Fibroblast of lung (primary cell): Measurements from ENCODE around the gene FLT3. TPM values are rescaled to one million over a fixed set of nuclear protein-coding genes. Genes with fewer than 3 reads are reported as not detected.

Source experiments
- DNase-seq, 2 donors: peaks; one replicate each; pipeline versions ENCODE4 v3.0.0 to v3.0.0-alpha.2; 2010; ENCODE audit warnings: low read depth in 2 of 2
- H2AFZ ChIP-seq: 2 replicates; pipeline ENCODE4 v1.5.1; 2012; ENCODE audit warnings: low read length, control low read depth, inconsistent platforms
- H3K27ac ChIP-seq: 2 replicates; pipeline ENCODE4 v1.5.1; 2011; ENCODE audit warnings: low read length, control low read depth; ENCODE audit not compliant: insufficient read depth
- H3K27me3 ChIP-seq: 2 replicates; pipeline ENCODE4 v1.5.1; 2011; ENCODE audit warnings: mild to moderate bottlenecking, low read length; ENCODE audit not compliant: control insufficient read depth, insufficient read depth
- H3K36me3 ChIP-seq: 2 replicates; pipeline ENCODE4 v1.5.1; 2011; ENCODE audit warnings: low read length; ENCODE audit not compliant: control insufficient read depth, insufficient read depth
- H3K4me1 ChIP-seq: 2 replicates; pipeline ENCODE4 v1.5.1; 2011; ENCODE audit warnings: low read length; ENCODE audit not compliant: control insufficient read depth, insufficient read depth; ENCODE audit errors: extremely low read depth
- H3K4me2 ChIP-seq: 2 replicates; pipeline ENCODE4 v1.5.1; 2011; ENCODE audit warnings: low read length, control low read depth; ENCODE audit not compliant: insufficient read depth; ENCODE audit errors: extremely low read depth
- H3K4me3 ChIP-seq, 4 experiments: fragments of 200-600 bp in 1 of 4; sonication (generic) in 1 of 4; replicated peaks in 1 of 4; 2 replicates each; pipeline ENCODE4 v1.5.1; 2011 to 2016; ENCODE audit warnings: low read length in 4 of 4, low read depth in 3 of 4, mild to moderate bottlenecking in 3 of 4, control low read depth in 2 of 4, inconsistent platforms in 1 of 4, mixed read lengths in 1 of 4; ENCODE audit not compliant: insufficient read depth in 1 of 4; ENCODE audit errors: control extremely low read depth in 1 of 4
- H3K79me2 ChIP-seq: 2 replicates; pipeline ENCODE4 v1.5.1; 2012; ENCODE audit warnings: mild to moderate bottlenecking, low read length, inconsistent platforms; ENCODE audit not compliant: control insufficient read depth, insufficient read depth
- H3K9ac ChIP-seq: 2 replicates; pipeline ENCODE4 v1.5.1; 2011; ENCODE audit warnings: mild to moderate bottlenecking, low read length, control low read depth; ENCODE audit not compliant: insufficient read depth
- H3K9me3 ChIP-seq: 2 replicates; pipeline ENCODE4 v1.5.1; 2012; ENCODE audit warnings: low read depth, low read length; ENCODE audit not compliant: control insufficient read depth, insufficient read depth
- H4K20me1 ChIP-seq: 2 replicates; pipeline ENCODE4 v1.5.1; 2011; ENCODE audit warnings: low read length; ENCODE audit not compliant: control insufficient read depth, insufficient read depth; ENCODE audit errors: extremely low read depth
- CTCF ChIP-seq, 2 donors: IDR thresholded peaks in 1 of 2; conservative IDR thresholded peaks in 1 of 2; 1 replicate in 1 of 2; 2 replicates in 1 of 2; pipeline ENCODE4 v1.5.1; 2011 to 2012; ENCODE audit warnings: low read length in 2 of 2, control low read depth in 1 of 2, inconsistent platforms in 1 of 2, low read depth in 1 of 2, mild to moderate bottlenecking in 1 of 2
- EZH2 ChIP-seq: IDR thresholded peaks from 2 replicates; pipeline ENCODE4 v1.5.1; 2012; ENCODE audit warnings: low read length, control low read depth, mild to moderate bottlenecking; ENCODE audit errors: missing control alignments
- polyA plus RNA-seq, 2 donors: library from polyadenylated mRNA; depleted of rRNA in 1 of 2; stranded (reverse) in 1 of 2; unstranded in 1 of 2; fragments of >200 nt; gene quantifications; 2 replicates each; pipeline ENCODE4 v1.2.1, GENCODE V29; 2011 to 2012; ENCODE audit warnings: missing spikeins in 1 of 2
- total RNA-seq: library from RNA; depleted of rRNA; stranded (reverse); fragments of >200 nt; gene quantifications from 2 replicates; pipeline ENCODE4 v1.2.1, GENCODE V29; 2014

Gene FLT3
- total and polyA plus RNA-seq, 2 donors (not counting 1 experiment from before 2014, with no cell fraction given) = not detected

- H4K20me1 ChIP-seq = no peaks in the 10 kb centered on the region
- DNase-seq = no peak
- no peak overlapping the region for H3K27ac ChIP-seq
- no peak overlapping the region for H3K4me3 ChIP-seq
- H3K79me2 ChIP-seq = no peaks in the 10 kb centered on the region
- H3K27me3 ChIP-seq = peaks cover 65% of the 10 kb centered on the region
- no peaks in the 10 kb centered on the region for H3K4me1 ChIP-seq
- H3K9me3 ChIP-seq = no peaks in the 10 kb centered on the region
- H3K9ac ChIP-seq = no peak overlapping the region
- no peaks in the 10 kb centered on the region for H3K36me3 ChIP-seq
- TF ChIP-seq CTCF (conservative IDR thresholded peaks at IDR 0.05 in 1 of 2, IDR thresholded peaks at IDR 0.05 in 1 of 2; ENCODE audit: low read depth in 1 of 2, low read length in 2 of 2) (no peak), EZH2 (no peak)
- H3K4me2 ChIP-seq = no peak overlapping the region
- no peak overlapping the region for H2AFZ ChIP-seq
These were observed 129.8 kb downstream of the FLT3 start for GRCh38 chr13:27970382-27971235.

GRCh38 chr13:27969866-27970229, 130.5 kb downstream of the FLT3 start:
- Histone ChIP-seq H4K20me1 (no peaks in the 10 kb centered on the region), H3K4me1 (no peaks in the 10 kb centered on the region), H3K4me3 (no peak overlapping the region), H3K4me2 (no peak overlapping the region), H3K79me2 (no peaks in the 10 kb centered on the region), H3K36me3 (no peaks in the 10 kb centered on the region), H2AFZ (no peak overlapping the region), H3K9me3 (no peaks in the 10 kb centered on the region), H3K27me3 (peaks cover 72% of the 10 kb centered on the region), H3K27ac (no peak overlapping the region), H3K9ac (no peak overlapping the region)
- DNase-seq = no peak
- no peak for TF ChIP-seq EZH2

- no peak for TF ChIP-seq CTCF (conservative IDR thresholded peaks at IDR 0.05 in 1 of 2, IDR thresholded peaks at IDR 0.05 in 1 of 2; ENCODE audit: low read depth in 1 of 2, low read length in 2 of 2)
- TF ChIP-seq EZH2 = no peak
- no peak for DNase-seq
- no peak within 1 kb of the TSS for H2AFZ ChIP-seq
- H3K4me2 ChIP-seq = no peak within 1 kb of the TSS
- no peaks in the 10 kb centered on the region for H3K79me2 ChIP-seq
- H3K9me3 ChIP-seq = no peaks in the 10 kb centered on the region
- no peaks in the 10 kb centered on the region for H3K36me3 ChIP-seq
- H3K4me1 ChIP-seq = no peaks in the 10 kb centered on the region
- no peak within 1 kb of the TSS for H3K9ac ChIP-seq
- H3K27me3 ChIP-seq = peaks cover 78% of the 10 kb centered on the region
- H3K4me3 ChIP-seq = no peak within 1 kb of the TSS
- no peaks in the 10 kb centered on the region for H4K20me1 ChIP-seq
- H3K27ac ChIP-seq = no peak within 1 kb of the TSS
These were observed 131.1 kb downstream of the FLT3 start, which contains the start of gene CDX2 for GRCh38 chr13:27969082-27969865. Gene CDX2 (minus strand): TSS chr13:27969315. CDS start chr13:27969006, 309 bp downstream.
